Limb (tissue), 2 donors: ENCODE results near the gene CRYBB3.

Source experiments
- DNase-seq, 2 donors: peaks; one replicate each; pipeline ENCODE4 v3.0.0-alpha.2; 2016; ENCODE audit errors: extremely low spot score in 2 of 2

Gene CRYBB3

GRCh38 chr22:25199731-25200520, at the start of gene CRYBB3:
Gene CRYBB3 (plus strand): TSS chr22:25199858. CDS start chr22:25201397, 1,539 bp downstream.
- no peak for DNase-seq

GRCh38 chr22:25153961-25154666, 45.5 kb upstream of the CRYBB3 start:
- DNase-seq, result peak in 1 of 2 donors; percentile 21

GRCh38 chr22:25154667-25154999, 45.0 kb upstream of the CRYBB3 start:
- no peak for DNase-seq

- no peak for DNase-seq
These were observed 42.9 kb upstream of the CRYBB3 start for GRCh38 chr22:25156736-25157135.

GRCh38 chr22:25159028-25159427, 40.6 kb upstream of the CRYBB3 start:
- peak; percentile 57 to 58 for DNase-seq

GRCh38 chr22:25160120-25160996, 39.3 kb upstream of the CRYBB3 start:
- DNase-seq, result no peak

GRCh38 chr22:25161017-25161915, 38.4 kb upstream of the CRYBB3 start:
- no peak for DNase-seq

GRCh38 chr22:25161916-25162530, 37.6 kb upstream of the CRYBB3 start:
- no peak for DNase-seq

GRCh38 chr22:25162561-25162960, 37.1 kb upstream of the CRYBB3 start:
- DNase-seq, result no peak

GRCh38 chr22:25165785-25166184, 33.9 kb upstream of the CRYBB3 start:
- no peak for DNase-seq

- no peak for DNase-seq
These were observed 33.2 kb upstream of the CRYBB3 start for GRCh38 chr22:25166266-25167040.

- no peak for DNase-seq
These were observed 32.6 kb upstream of the CRYBB3 start for GRCh38 chr22:25167082-25167481.

- DNase-seq, result no peak
These were observed 31.6 kb upstream of the CRYBB3 start for GRCh38 chr22:25167834-25168601.

GRCh38 chr22:25169278-25170031, 30.2 kb upstream of the CRYBB3 start:
- no peak for DNase-seq

GRCh38 chr22:25170426-25170980, 29.2 kb upstream of the CRYBB3 start:
- no peak for DNase-seq

GRCh38 chr22:25172153-25172552, 27.5 kb upstream of the CRYBB3 start:
- DNase-seq, result no peak

- no peak for DNase-seq
These were observed 25.3 kb upstream of the CRYBB3 start for GRCh38 chr22:25174156-25174887.
